GM12874 (cell line): ENCODE measurements around the gene ALOX12.

Source experiments
- TF ChIP-seq, protein P1 (sequence below): IDR thresholded peaks from 2 replicates; pipeline ENCODE4 v1.5.1; 2011; ENCODE audit warnings: low read depth, mild to moderate bottlenecking, control low read depth, low read length, moderate library complexity; ENCODE audit not compliant: insufficient read depth

The ALOX12 gene

DNA sequence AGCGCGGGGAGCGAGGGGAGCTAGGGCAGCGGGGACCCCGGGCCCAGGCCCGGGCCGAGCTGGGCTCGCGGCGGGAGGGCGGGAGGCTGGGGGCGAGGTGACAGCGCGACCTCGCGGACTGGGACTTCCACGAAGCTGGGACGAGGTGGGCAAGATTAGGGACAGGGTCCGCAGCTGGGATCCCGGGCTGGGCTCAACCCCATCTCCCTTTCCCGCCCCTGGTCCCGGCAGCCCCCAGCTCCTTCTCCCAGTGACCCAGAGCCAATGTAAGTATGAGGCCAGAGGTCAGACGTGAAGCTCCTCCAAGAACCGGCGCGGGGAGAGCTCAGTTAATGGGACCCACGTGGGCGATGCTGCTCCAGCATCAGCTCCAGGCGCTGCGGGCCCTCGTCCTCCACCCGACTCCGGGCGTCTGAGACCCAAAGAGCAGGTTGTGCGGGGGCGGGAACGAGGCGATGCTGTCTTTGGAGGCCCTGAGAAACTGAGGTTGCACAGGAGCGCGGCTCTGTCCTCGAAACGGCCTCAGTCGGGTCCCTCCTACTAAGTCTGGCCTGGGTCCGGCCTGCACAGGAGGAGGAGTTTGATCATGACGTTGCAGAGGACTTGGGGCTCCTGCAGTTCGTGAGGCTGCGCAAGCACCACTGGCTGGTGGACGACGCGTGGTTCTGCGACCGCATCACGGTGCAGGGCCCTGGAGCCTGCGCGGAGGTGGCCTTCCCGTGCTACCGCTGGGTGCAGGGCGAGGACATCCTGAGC is 585 bp downstream of the ALOX12 start:
- TF ChIP-seq, protein P1, sequence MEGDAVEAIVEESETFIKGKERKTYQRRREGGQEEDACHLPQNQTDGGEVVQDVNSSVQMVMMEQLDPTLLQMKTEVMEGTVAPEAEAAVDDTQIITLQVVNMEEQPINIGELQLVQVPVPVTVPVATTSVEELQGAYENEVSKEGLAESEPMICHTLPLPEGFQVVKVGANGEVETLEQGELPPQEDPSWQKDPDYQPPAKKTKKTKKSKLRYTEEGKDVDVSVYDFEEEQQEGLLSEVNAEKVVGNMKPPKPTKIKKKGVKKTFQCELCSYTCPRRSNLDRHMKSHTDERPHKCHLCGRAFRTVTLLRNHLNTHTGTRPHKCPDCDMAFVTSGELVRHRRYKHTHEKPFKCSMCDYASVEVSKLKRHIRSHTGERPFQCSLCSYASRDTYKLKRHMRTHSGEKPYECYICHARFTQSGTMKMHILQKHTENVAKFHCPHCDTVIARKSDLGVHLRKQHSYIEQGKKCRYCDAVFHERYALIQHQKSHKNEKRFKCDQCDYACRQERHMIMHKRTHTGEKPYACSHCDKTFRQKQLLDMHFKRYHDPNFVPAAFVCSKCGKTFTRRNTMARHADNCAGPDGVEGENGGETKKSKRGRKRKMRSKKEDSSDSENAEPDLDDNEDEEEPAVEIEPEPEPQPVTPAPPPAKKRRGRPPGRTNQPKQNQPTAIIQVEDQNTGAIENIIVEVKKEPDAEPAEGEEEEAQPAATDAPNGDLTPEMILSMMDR, result no peak

DNA sequence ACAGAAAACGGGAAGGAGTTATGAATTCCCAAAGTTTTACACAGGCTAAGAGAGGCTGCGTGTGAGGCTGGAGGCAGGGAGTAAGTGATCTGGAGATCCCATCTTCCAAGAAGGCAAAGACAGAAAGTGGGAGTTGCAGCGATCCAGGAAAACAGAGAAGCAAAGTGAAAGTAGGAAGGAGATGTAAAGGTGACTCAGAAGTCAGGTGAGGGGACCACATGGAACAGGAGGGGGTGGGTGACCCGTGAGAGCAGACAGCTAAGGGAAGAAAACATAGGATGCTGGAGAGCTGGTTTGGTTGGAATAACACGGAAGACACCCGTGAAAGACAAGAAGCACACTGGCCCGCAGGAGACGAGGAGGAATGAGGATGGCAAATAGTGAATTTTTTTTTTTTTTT is 1.3 kb downstream of the ALOX12 start:
- TF ChIP-seq, protein P1, result no peak

DNA sequence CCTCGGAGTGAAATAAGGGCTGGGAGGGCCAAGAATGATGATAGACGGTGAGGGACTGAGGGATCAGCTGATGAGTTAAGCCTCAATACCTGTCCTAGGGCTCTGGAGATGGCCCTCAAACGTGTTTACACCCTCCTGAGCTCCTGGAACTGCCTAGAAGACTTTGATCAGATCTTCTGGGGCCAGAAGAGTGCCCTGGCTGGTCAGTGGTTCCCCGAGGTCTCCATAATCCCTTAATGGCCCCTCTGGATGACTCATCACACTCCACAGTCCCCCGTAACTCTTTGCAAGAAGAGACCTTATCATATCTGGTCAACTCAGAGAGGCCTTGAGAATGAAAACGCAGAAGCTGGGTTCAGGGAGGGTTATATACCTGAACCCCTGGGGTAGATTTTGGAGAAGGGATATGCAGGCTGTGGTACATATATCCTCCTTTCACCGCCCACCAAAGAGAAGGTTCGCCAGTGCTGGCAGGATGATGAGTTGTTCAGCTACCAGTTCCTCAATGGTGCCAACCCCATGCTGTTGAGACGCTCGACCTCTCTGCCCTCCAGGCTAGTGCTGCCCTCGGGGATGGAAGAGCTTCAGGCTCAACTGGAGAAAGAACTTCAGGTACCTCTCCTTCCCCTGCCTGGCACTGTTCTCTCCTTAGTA is 3.1 kb downstream of the ALOX12 start:
- TF ChIP-seq, protein P1, result no peak

DNA sequence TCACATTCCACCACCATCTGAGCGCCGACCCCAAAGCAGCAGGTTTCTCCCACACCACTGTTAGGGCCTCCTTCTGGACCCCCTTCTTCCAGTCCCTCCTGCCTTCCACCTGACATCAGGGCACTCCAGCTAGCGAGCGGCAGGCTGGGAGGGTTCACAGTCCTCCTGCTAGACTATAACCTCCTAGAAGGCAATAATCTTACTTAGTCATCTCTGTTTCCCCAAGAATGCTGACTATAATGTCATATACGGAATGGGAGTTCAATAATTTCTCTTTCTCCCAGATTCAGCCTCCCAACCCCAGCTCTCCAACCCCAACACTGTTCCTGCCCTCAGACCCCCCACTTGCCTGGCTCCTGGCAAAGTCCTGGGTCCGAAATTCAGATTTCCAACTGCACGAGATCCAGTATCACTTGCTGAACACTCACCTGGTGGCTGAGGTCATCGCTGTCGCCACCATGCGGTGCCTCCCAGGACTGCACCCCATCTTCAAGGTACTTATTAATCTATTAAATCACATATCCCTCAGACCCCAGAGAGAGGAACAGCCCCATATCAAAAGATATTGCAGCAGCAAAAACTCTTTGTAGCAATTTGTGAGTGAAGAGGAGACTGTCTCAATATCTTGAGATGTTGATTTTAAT is 5.6 kb downstream of the ALOX12 start:
- TF ChIP-seq, protein P1, result peak; percentile 31; the same call in 1 of the 2 replicates

DNA sequence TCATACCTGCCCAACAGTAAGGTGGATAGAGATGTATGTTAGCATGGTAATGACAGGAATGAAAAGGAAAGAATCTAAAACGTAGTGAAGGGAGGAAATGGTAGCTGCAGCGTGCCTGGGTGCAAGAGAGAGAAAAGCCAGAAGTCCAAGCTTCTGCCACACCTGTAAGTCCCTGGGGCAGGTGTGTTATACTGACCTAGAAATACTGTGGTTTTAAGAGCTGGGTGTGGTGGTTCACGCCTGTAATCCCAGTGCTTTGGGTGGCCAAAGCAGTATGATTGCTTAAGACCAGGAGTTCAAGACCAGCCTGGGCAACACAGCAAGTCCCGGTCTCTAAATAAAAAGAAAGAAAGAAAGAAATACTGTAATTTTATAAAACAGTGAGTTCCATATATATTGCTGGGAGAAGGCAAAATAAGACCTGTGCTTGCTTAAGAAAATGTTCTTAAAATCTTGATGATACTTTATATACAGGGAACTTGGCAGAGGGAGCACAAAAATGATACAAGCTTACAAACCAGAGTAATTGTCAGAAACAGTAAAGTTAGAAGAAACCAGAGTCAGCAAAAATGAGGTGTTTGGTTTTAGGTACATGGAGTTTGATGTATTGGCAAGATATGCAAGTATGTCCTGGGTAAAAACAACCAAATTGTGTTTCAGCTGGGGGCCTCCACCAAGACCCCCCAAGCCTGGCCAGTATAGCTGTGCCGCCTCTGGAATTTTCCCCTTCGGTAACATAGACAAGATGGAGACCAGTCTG is 6.6 kb downstream of the ALOX12 start:
- TF ChIP-seq, protein P1, result no peak

DNA sequence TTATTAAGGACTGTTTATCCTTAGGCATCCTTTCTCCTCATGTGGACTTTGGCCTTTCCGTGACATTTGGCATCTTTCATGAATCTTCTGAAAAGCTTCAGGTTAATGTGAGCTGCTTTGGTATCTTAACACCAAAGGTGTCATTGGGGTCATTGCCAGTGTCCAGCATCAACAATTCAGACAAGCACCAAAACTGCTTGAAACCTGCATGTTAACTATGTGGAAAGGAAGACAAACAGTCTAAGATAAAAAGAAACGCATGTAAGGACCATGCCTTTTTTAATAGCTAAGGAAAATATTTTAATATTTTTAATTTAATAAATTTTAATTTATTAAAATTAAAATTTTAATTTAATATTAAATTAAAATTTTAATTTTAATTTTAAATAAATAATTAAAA is 7.9 kb downstream of the ALOX12 start:
- TF ChIP-seq, protein P1, result no peak
